WTC11 (cell line): ENCODE data around the gene PTPN9. TPM values are rescaled to one million over a fixed set of nuclear protein-coding genes. Genes with fewer than 3 reads are reported as not detected.

Experiments
- ATAC-seq: fragments of 200-7000 bp; cut with Tn5 transposase; 2 replicates; pipeline ENCODE4 v1.10.0; 2021; ENCODE audit warnings: mild to moderate bottlenecking, moderate library complexity
- CTCF ChIA-PET: fragments of 300-600 bp; sonication (Branson Sonifier 250); formaldehyde crosslinking; loops from one replicate; lab custom pipeline; 2021; ENCODE audit warnings: antibody characterized with exemption; lab: Charles Lee
- POLR2A ChIA-PET: fragments of 350-600 bp; sonication (Branson Sonifier 250); formaldehyde crosslinking; loops from one replicate; lab custom pipeline; 2021; ENCODE audit warnings: antibody characterized with exemption; lab: Charles Lee
- DNase-seq: peaks from one replicate; pipeline ENCODE4 v3.0.0; 2021; ENCODE audit warnings: low spot score
- H3K27ac Mint-ChIP-seq: 2 replicates; pipeline ENCODE4 v1.8.0; 2021; ENCODE audit warnings: mixed read lengths
- H3K27me3 Mint-ChIP-seq: 2 replicates; pipeline ENCODE4 v1.8.0; 2021; ENCODE audit warnings: low read depth, mild to moderate bottlenecking, moderate library complexity, mixed read lengths
- H3K36me3 Mint-ChIP-seq: 2 replicates; pipeline ENCODE4 v1.8.0; 2021; ENCODE audit warnings: mixed read lengths
- H3K4me1 Mint-ChIP-seq: 2 replicates; pipeline ENCODE4 v1.8.0; 2022; ENCODE audit warnings: mixed read lengths
- H3K4me3 Mint-ChIP-seq: 2 replicates; pipeline ENCODE4 v1.8.0; 2021; ENCODE audit warnings: mild to moderate bottlenecking, moderate library complexity, mixed read lengths
- H3K9me3 Mint-ChIP-seq: 2 replicates; pipeline ENCODE4 v1.8.0; 2021; ENCODE audit warnings: mixed read lengths
- CREB1 ChIP-seq: sonication (generic); formaldehyde crosslinking; IDR thresholded peaks from 2 replicates; pipeline ENCODE4 v1.8.0; 2023; ENCODE audit warnings: mild to moderate bottlenecking, missing genetic modification reagents
- E2F4 ChIP-seq: sonication (generic); formaldehyde crosslinking; IDR thresholded peaks from 2 replicates; pipeline ENCODE4 v1.8.1; 2022; ENCODE audit warnings: low read depth, mild to moderate bottlenecking, moderate library complexity, missing genetic modification reagents, borderline replicate concordance
- E2F5 ChIP-seq: sonication (generic); formaldehyde crosslinking; IDR thresholded peaks from 2 replicates; pipeline ENCODE4 v1.8.1; 2022; ENCODE audit warnings: mild to moderate bottlenecking, moderate library complexity, missing genetic modification reagents
- FOXP1 ChIP-seq: sonication (generic); formaldehyde crosslinking; IDR thresholded peaks from 2 replicates; pipeline ENCODE4 v1.8.0; 2022; ENCODE audit warnings: missing genetic modification reagents, mild to moderate bottlenecking, moderate library complexity, borderline replicate concordance
- GABPB1 ChIP-seq: sonication (generic); formaldehyde crosslinking; IDR thresholded peaks from 2 replicates; pipeline ENCODE4 v1.8.1; 2023; ENCODE audit warnings: mild to moderate bottlenecking, missing genetic modification reagents
- GRHL2 ChIP-seq: fragments of 250-450 bp; sonication (Bioruptor Pico); IDR thresholded peaks from 2 replicates; pipeline ENCODE4 v1.8.0; 2022; ENCODE audit warnings: mild to moderate bottlenecking, moderate library complexity; ENCODE audit not compliant: insufficient replicate concordance, severe bottlenecking
- HMGA2 ChIP-seq: fragments of 250-450 bp; sonication (Bioruptor Pico); IDR thresholded peaks from 2 replicates; pipeline ENCODE4 v1.4.0; 2021; ENCODE audit warnings: mild to moderate bottlenecking, moderate library complexity
- MLX ChIP-seq: sonication (generic); formaldehyde crosslinking; IDR thresholded peaks from 2 replicates; pipeline ENCODE4 v1.8.1; 2023; ENCODE audit warnings: mild to moderate bottlenecking, missing genetic modification reagents, moderate library complexity
- MYBL2 ChIP-seq: sonication (generic); formaldehyde crosslinking; IDR thresholded peaks from 2 replicates; pipeline ENCODE4 v1.8.1; 2023; ENCODE audit warnings: mild to moderate bottlenecking, moderate library complexity, missing genetic modification reagents
- NFATC4 ChIP-seq: fragments of 250-450 bp; sonication (Bioruptor Pico); IDR thresholded peaks from 2 replicates; pipeline ENCODE4 v1.9.0; 2021; ENCODE audit warnings: mild to moderate bottlenecking
- NFE2L1 ChIP-seq: sonication (generic); formaldehyde crosslinking; IDR thresholded peaks from 2 replicates; pipeline ENCODE4 v1.8.1; 2023; ENCODE audit warnings: missing genetic modification reagents
- RORB ChIP-seq: fragments of 250-450 bp; sonication (Bioruptor Pico); IDR thresholded peaks from 2 replicates; pipeline ENCODE4 v1.9.0; 2021; ENCODE audit warnings: mild to moderate bottlenecking
- SOX15 ChIP-seq: fragments of 250-450 bp; sonication (Bioruptor Pico); IDR thresholded peaks from 2 replicates; pipeline ENCODE4 v1.9.0; 2021; ENCODE audit warnings: mild to moderate bottlenecking
- USF2 ChIP-seq: sonication (generic); formaldehyde crosslinking; IDR thresholded peaks from 2 replicates; pipeline ENCODE4 v1.8.1; 2023; ENCODE audit warnings: mild to moderate bottlenecking, missing genetic modification reagents, moderate library complexity
- ZBTB21 ChIP-seq: sonication (generic); formaldehyde crosslinking; IDR thresholded peaks from 2 replicates; pipeline ENCODE4 v1.8.1; 2023; ENCODE audit warnings: mild to moderate bottlenecking, missing genetic modification reagents, borderline replicate concordance
- ZNF219 ChIP-seq: sonication (generic); formaldehyde crosslinking; IDR thresholded peaks from 2 replicates; pipeline ENCODE4 v1.8.0; 2023; ENCODE audit warnings: missing genetic modification reagents, mild to moderate bottlenecking, borderline replicate concordance
- total RNA-seq: library from RNA; stranded (reverse); gene quantifications from 3 replicates; pipeline ENCODE4 v1.2.3, GENCODE V29; 2021
- TF ChIP-seq, protein P1 (sequence below): fragments of 200-600 bp; IDR thresholded peaks from 2 replicates; pipeline ENCODE4 v1.8.0; 2022; ENCODE audit warnings: antibody characterized with exemption
- TF ChIP-seq, protein P2 (sequence below): fragments of 250-450 bp; sonication (Bioruptor Pico); IDR thresholded peaks from 2 replicates; pipeline ENCODE4 v1.9.0; 2021; ENCODE audit warnings: mild to moderate bottlenecking
- TF ChIP-seq, protein P3 (sequence below): fragments of 250-450 bp; sonication (Bioruptor Pico); IDR thresholded peaks from 2 replicates; pipeline ENCODE4 v1.9.0; 2021; ENCODE audit warnings: mild to moderate bottlenecking, borderline replicate concordance
- TF ChIP-seq, protein P4 (sequence below): sonication (generic); formaldehyde crosslinking; IDR thresholded peaks from 2 replicates; pipeline ENCODE4 v1.8.0; 2022; ENCODE audit warnings: mild to moderate bottlenecking, missing genetic modification reagents
- TF ChIP-seq, protein P5 (sequence below): sonication (generic); formaldehyde crosslinking; IDR thresholded peaks from 2 replicates; pipeline ENCODE4 v1.8.0; 2022; ENCODE audit warnings: mild to moderate bottlenecking, missing genetic modification reagents

PTPN9 gene
- total RNA-seq, 1 experiment from 2014 or later = 45.5 TPM

DNA sequence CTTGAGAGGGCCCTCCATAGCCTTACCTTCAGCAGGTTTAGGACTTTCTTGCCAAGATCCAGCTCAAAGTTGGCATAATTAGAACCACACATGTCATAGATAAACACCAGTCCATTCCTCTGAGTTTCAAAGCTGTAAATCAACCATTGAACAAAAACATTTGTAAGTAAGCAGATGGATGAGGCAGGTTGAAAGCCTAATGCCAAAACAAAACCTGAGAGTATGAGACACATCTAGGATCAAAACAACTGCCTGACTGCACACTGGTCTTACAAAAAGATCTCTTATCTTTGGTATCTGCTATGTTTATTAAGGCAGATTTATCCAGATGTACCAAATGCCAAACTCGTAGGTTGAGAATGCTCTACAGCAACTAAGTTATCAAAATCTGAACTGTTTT, 61.9 kb downstream of the PTPN9 start:
- CTCF ChIA-PET = no interaction called here
- Mint-ChIP-seq H3K36me3 (peaks cover 55% of the 10 kb centered on the region), H3K4me3 (no peak overlapping the region), H3K4me1 (no peaks in the 10 kb centered on the region), H3K27ac (no peak overlapping the region), H3K27me3 (no peaks in the 10 kb centered on the region), H3K9me3 (no peaks in the 10 kb centered on the region)
- TF ChIP-seq MLX (CRISPR knock-in tag) = no peak
- TF ChIP-seq GRHL2 = no peak
- TF ChIP-seq E2F5 = no peak
- no peak for TF ChIP-seq SOX15
- TF ChIP-seq, protein P1, sequence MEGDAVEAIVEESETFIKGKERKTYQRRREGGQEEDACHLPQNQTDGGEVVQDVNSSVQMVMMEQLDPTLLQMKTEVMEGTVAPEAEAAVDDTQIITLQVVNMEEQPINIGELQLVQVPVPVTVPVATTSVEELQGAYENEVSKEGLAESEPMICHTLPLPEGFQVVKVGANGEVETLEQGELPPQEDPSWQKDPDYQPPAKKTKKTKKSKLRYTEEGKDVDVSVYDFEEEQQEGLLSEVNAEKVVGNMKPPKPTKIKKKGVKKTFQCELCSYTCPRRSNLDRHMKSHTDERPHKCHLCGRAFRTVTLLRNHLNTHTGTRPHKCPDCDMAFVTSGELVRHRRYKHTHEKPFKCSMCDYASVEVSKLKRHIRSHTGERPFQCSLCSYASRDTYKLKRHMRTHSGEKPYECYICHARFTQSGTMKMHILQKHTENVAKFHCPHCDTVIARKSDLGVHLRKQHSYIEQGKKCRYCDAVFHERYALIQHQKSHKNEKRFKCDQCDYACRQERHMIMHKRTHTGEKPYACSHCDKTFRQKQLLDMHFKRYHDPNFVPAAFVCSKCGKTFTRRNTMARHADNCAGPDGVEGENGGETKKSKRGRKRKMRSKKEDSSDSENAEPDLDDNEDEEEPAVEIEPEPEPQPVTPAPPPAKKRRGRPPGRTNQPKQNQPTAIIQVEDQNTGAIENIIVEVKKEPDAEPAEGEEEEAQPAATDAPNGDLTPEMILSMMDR = no peak
- TF ChIP-seq, protein P2, sequence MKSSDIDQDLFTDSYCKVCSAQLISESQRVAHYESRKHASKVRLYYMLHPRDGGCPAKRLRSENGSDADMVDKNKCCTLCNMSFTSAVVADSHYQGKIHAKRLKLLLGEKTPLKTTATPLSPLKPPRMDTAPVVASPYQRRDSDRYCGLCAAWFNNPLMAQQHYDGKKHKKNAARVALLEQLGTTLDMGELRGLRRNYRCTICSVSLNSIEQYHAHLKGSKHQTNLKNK (CRISPR knock-in tag) = no peak
- no peak for TF ChIP-seq NFATC4
- no peak for TF ChIP-seq ZBTB21 (CRISPR knock-in tag)
- no peak for TF ChIP-seq USF2 (CRISPR knock-in tag)
- ATAC-seq = no peak
- no peak for DNase-seq
- POLR2A ChIA-PET = no interaction called here

DNA sequence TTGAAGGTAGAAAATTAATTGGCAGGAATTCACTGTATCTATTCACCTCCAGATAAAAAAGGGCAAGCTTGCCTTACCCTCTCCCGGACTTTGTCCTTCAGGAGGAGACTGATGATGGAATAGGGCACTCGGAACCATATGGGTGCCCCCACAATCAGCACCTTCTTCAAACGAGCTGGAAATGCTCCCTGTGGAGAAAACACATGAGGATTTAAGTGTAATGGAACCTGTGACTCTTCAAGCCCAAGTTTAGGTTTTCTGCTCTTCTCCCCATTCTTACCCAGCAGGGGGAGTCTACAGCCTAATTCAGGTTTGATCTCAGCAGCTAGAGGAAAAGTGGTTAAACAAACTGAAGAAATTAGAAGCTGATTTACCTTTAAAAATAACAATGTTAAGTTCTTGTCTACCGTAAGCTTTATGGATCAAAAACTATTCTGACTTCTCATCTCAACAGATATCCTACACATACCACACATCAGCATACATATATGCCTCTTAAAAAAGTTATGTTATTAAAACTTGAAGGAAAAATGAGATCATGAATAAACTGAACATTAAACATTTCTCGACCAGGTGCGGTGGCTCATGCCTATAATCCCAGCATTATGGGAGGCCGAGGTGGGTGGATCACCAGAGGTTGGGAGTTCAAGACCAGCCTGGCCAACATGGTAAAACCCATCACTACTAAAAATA, 70.1 kb downstream of the PTPN9 start:
- Mint-ChIP-seq H3K36me3 (peaks cover 49% of the 10 kb centered on the region), H3K27me3 (no peaks in the 10 kb centered on the region), H3K27ac (peak overlapping the region; percentile 14; the same call in 1 of the 2 replicates), H3K9me3 (peaks cover 9% of the 10 kb centered on the region), H3K4me1 (no peaks in the 10 kb centered on the region), H3K4me3 (no peak overlapping the region)
- DNase-seq (no peak), ATAC-seq (no peak)
- POLR2A ChIA-PET = no interaction called here
- CTCF ChIA-PET = interaction anchor here (0.6 to 1.3 kb wide), 11 partner anchors 12 to 364 kb away, joined by 3 to 11 read pairs (median 3); partner anchors contain the start of genes PTPN9, SNUPN and SNX33
- TF ChIP-seq, protein P3, sequence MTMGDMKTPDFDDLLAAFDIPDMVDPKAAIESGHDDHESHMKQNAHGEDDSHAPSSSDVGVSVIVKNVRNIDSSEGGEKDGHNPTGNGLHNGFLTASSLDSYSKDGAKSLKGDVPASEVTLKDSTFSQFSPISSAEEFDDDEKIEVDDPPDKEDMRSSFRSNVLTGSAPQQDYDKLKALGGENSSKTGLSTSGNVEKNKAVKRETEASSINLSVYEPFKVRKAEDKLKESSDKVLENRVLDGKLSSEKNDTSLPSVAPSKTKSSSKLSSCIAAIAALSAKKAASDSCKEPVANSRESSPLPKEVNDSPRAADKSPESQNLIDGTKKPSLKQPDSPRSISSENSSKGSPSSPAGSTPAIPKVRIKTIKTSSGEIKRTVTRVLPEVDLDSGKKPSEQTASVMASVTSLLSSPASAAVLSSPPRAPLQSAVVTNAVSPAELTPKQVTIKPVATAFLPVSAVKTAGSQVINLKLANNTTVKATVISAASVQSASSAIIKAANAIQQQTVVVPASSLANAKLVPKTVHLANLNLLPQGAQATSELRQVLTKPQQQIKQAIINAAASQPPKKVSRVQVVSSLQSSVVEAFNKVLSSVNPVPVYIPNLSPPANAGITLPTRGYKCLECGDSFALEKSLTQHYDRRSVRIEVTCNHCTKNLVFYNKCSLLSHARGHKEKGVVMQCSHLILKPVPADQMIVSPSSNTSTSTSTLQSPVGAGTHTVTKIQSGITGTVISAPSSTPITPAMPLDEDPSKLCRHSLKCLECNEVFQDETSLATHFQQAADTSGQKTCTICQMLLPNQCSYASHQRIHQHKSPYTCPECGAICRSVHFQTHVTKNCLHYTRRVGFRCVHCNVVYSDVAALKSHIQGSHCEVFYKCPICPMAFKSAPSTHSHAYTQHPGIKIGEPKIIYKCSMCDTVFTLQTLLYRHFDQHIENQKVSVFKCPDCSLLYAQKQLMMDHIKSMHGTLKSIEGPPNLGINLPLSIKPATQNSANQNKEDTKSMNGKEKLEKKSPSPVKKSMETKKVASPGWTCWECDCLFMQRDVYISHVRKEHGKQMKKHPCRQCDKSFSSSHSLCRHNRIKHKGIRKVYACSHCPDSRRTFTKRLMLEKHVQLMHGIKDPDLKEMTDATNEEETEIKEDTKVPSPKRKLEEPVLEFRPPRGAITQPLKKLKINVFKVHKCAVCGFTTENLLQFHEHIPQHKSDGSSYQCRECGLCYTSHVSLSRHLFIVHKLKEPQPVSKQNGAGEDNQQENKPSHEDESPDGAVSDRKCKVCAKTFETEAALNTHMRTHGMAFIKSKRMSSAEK (CRISPR knock-in tag) = no peak
- TF ChIP-seq, protein P4, sequence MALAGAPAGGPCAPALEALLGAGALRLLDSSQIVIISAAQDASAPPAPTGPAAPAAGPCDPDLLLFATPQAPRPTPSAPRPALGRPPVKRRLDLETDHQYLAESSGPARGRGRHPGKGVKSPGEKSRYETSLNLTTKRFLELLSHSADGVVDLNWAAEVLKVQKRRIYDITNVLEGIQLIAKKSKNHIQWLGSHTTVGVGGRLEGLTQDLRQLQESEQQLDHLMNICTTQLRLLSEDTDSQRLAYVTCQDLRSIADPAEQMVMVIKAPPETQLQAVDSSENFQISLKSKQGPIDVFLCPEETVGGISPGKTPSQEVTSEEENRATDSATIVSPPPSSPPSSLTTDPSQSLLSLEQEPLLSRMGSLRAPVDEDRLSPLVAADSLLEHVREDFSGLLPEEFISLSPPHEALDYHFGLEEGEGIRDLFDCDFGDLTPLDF (CRISPR knock-in tag) = no peak
- TF ChIP-seq HMGA2 (CRISPR knock-in tag) = no peak
- no peak for TF ChIP-seq ZNF219 (CRISPR knock-in tag)
- no peak for TF ChIP-seq GABPB1 (CRISPR knock-in tag)
- TF ChIP-seq MYBL2 = no peak
- no peak for TF ChIP-seq NFE2L1 (CRISPR knock-in tag)
- TF ChIP-seq E2F4 (CRISPR knock-in tag) = no peak
- no peak for TF ChIP-seq CREB1 (CRISPR knock-in tag)
- TF ChIP-seq FOXP1 (CRISPR knock-in tag) = no peak
- TF ChIP-seq, protein P5, sequence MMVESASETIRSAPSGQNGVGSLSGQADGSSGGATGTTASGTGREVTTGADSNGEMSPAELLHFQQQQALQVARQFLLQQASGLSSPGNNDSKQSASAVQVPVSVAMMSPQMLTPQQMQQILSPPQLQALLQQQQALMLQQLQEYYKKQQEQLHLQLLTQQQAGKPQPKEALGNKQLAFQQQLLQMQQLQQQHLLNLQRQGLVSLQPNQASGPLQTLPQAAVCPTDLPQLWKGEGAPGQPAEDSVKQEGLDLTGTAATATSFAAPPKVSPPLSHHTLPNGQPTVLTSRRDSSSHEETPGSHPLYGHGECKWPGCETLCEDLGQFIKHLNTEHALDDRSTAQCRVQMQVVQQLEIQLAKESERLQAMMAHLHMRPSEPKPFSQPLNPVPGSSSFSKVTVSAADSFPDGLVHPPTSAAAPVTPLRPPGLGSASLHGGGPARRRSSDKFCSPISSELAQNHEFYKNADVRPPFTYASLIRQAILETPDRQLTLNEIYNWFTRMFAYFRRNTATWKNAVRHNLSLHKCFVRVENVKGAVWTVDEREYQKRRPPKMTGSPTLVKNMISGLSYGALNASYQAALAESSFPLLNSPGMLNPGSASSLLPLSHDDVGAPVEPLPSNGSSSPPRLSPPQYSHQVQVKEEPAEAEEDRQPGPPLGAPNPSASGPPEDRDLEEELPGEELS = no peak
- no peak for TF ChIP-seq RORB (CRISPR knock-in tag)
